Right lobe of liver (tissue), 4 donors: ENCODE measurements around the gene ERCC3.

Experiments used
- CTCF ChIP-seq, 4 donors: fragments of 200-600 bp in 3 of 4; fragments of 450-650 bp in 1 of 4; IDR thresholded peaks; one replicate each; pipeline versions ENCODE4 v1.5.1 to v1.8.0; 2016 to 2022; ENCODE audit warnings: antibody characterized with exemption in 4 of 4, mild to moderate bottlenecking in 2 of 4
- POLR2A ChIP-seq: fragments of 450-650 bp; IDR thresholded peaks from one replicate; pipeline ENCODE4 v1.6.1; 2017; ENCODE audit warnings: antibody characterized with exemption, mild to moderate bottlenecking
- donor health status: DM: no; HTN: no; CAD: no.
- donor health status: DM: no; HTN: no; CAD: no.
- donor health status: DM: no; HTN: yes; CAD: no.

DNA sequence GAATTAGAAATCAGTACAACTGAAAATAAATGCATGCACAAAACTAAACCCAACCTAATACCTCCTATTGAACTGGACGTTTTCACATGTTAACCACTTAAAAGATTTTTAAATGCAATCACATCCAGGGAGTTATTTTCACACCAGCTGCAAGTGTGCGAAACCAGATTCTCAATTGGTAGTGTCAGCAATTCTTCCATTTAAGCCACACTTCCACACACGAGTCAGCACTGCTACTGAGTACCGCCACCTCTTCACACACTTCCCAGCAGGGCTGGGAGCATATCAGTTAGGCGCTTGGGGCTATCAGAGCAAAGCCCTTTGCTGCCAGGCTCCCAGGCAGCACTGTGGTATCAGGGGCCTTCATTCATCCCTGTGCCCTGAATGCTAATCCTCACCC is 14.2 kb downstream of the ERCC3 start:
- TF ChIP-seq CTCF (IDR thresholded peaks at IDR 0.05) (no peak), POLR2A (no peak)
